ENCODE data around the gene CCND1. TPM values are rescaled to one million over a fixed set of nuclear protein-coding genes. Genes with fewer than 3 reads are reported as not detected.

CCND1 gene
- polyA plus RNA-seq, 1 experiment: 307 TPM

GRCh38 chr11:69614085-69614484 lies 26.9 kb upstream of the CCND1 start:
- ChIA-PET CTCF (interaction anchor here (0.6 kb wide), 1 partner anchor 439 kb away, joined by 3 read pairs; no protein-coding TSS in a partner anchor), POLR2A (no interaction called here)

GRCh38 chr11:69615545-69616278 lies 25.2 kb upstream of the CCND1 start:
- ChIA-PET POLR2A (interaction anchor here (0.5 kb wide), 1 partner anchor 57 kb away, joined by 3 read pairs; no protein-coding TSS in a partner anchor), CTCF (no interaction called here)
- no peak for DNase-seq (ENCODE audit: low read depth)
- no peaks in the 10 kb centered on the region; the same call in 1 of the 2 replicates for H3K27me3 ChIP-seq (ENCODE audit: control insufficient read depth, insufficient read depth, low read length)
- no peaks in the 10 kb centered on the region for H3K36me3 ChIP-seq (ENCODE audit: control insufficient read depth, insufficient read depth, low read length)
- TF ChIP-seq CTCF (IDR thresholded peaks at IDR 0.05; ENCODE audit: insufficient read depth, low read depth, low read length): no peak
- no peak overlapping the region for H3K4me3 ChIP-seq (ENCODE audit: low read depth, low read length)

More at GRCh38 chr11:69614085-69614484, 26.9 kb upstream of the CCND1 start:
- no peak for DNase-seq (ENCODE audit: low read depth)
- H3K36me3 ChIP-seq (ENCODE audit: control insufficient read depth, insufficient read depth, low read length): no peaks in the 10 kb centered on the region
- H3K4me3 ChIP-seq (ENCODE audit: low read depth, low read length): no peak overlapping the region
- no peak for TF ChIP-seq CTCF (IDR thresholded peaks at IDR 0.05; ENCODE audit: insufficient read depth, low read depth, low read length)
- no peaks in the 10 kb centered on the region; the same call in 1 of the 2 replicates for H3K27me3 ChIP-seq (ENCODE audit: control insufficient read depth, insufficient read depth, low read length)

GRCh38 chr11:69617220-69617619 lies 23.7 kb upstream of the CCND1 start:
- Histone ChIP-seq H3K27me3 (ENCODE audit: control insufficient read depth, insufficient read depth, low read length) (no peaks in the 10 kb centered on the region; the same call in 1 of the 2 replicates), H3K36me3 (ENCODE audit: control insufficient read depth, insufficient read depth, low read length) (no peaks in the 10 kb centered on the region), H3K4me3 (ENCODE audit: low read depth, low read length) (no peak overlapping the region)
- DNase-seq (ENCODE audit: low read depth): no peak
- TF ChIP-seq CTCF (IDR thresholded peaks at IDR 0.05; ENCODE audit: insufficient read depth, low read depth, low read length): no peak
- ChIA-PET CTCF (interaction anchor here (1.0 kb wide), 1 partner anchor 53 kb away, joined by 4 read pairs; no protein-coding TSS in a partner anchor), POLR2A (no interaction called here)

- H3K27me3 ChIP-seq (ENCODE audit: control insufficient read depth, insufficient read depth, low read length): no peaks in the 10 kb centered on the region; the same call in 1 of the 2 replicates
- ChIA-PET POLR2A (no interaction called here), CTCF (interaction anchor here (1.0 kb wide), 1 partner anchor 53 kb away, joined by 4 read pairs; no protein-coding TSS in a partner anchor)
- DNase-seq (ENCODE audit: low read depth): no peak
- no peak overlapping the region for H3K4me3 ChIP-seq (ENCODE audit: low read depth, low read length)
- TF ChIP-seq CTCF (IDR thresholded peaks at IDR 0.05; ENCODE audit: insufficient read depth, low read depth, low read length): no peak
- H3K36me3 ChIP-seq (ENCODE audit: control insufficient read depth, insufficient read depth, low read length): no peaks in the 10 kb centered on the region
Observed at GRCh38 chr11:69617682-69618081, 23.3 kb upstream of the CCND1 start.

GRCh38 chr11:69618237-69618636 lies 22.7 kb upstream of the CCND1 start:
- TF ChIP-seq CTCF (IDR thresholded peaks at IDR 0.05; ENCODE audit: insufficient read depth, low read depth, low read length): no peak
- H3K36me3 ChIP-seq (ENCODE audit: control insufficient read depth, insufficient read depth, low read length): no peaks in the 10 kb centered on the region
- no peak overlapping the region for H3K4me3 ChIP-seq (ENCODE audit: low read depth, low read length)
- DNase-seq (ENCODE audit: low read depth): no peak
- CTCF ChIA-PET: interaction anchor here (1.0 kb wide), 1 partner anchor 52 kb away, joined by 4 read pairs; no protein-coding TSS in a partner anchor
- no peaks in the 10 kb centered on the region; the same call in 1 of the 2 replicates for H3K27me3 ChIP-seq (ENCODE audit: control insufficient read depth, insufficient read depth, low read length)
- POLR2A ChIA-PET: no interaction called here
